Neutrophil (primary cell): ENCODE results near the gene OPRD1.
A peak's percentile ranks its signal among the peaks of the same experiment; 100 is the strongest.

ENCODE experiments used
- H3K27ac ChIP-seq: fragments of 200-600 bp; sonication (generic); 2 replicates; pipeline ENCODE4 v1.5.1; 2016; ENCODE audit warnings: mild to moderate bottlenecking, moderate library complexity
- H3K27me3 ChIP-seq: fragments of 200-600 bp; sonication (generic); 2 replicates; pipeline ENCODE4 v1.6.0; 2016; ENCODE audit warnings: mild to moderate bottlenecking
- H3K36me3 ChIP-seq: fragments of 200-600 bp; sonication (generic); 2 replicates; pipeline ENCODE4 v1.5.1; 2017
- H3K4me1 ChIP-seq, 2 experiments: fragments of 200-600 bp in 1 of 2; sonication (generic) in 1 of 2; 1 replicate in 1 of 2; 2 replicates in 1 of 2; pipeline versions ENCODE4 v1.5.1 to v1.6.1; 2013 to 2016; ENCODE audit warnings: low read depth in 1 of 2, low read length in 1 of 2, mild to moderate bottlenecking in 1 of 2, moderate library complexity in 1 of 2; ENCODE audit not compliant: control insufficient read depth in 1 of 2, insufficient read depth in 1 of 2
- H3K4me3 ChIP-seq, 2 experiments: fragments of 200-600 bp in 1 of 2; sonication (generic) in 1 of 2; 1 replicate in 1 of 2; 2 replicates in 1 of 2; pipeline ENCODE4 v1.5.1; 2013 to 2016; ENCODE audit warnings: low read depth in 1 of 2, low read length in 1 of 2, mild to moderate bottlenecking in 1 of 2, moderate library complexity in 1 of 2
- H3K9me3 ChIP-seq: fragments of 200-600 bp; sonication (generic); 2 replicates; pipeline ENCODE4 v1.5.1; 2016
- CTCF ChIP-seq: fragments of 200-600 bp; sonication (generic); IDR thresholded peaks from 2 replicates; pipeline ENCODE4 v1.5.1; 2016; ENCODE audit warnings: antibody characterized with exemption

The OPRD1 gene

GRCh38 chr1:28899267-28899666 lies 87.3 kb downstream of the OPRD1 start:
- Histone ChIP-seq H3K36me3 (peaks cover 16% of the 10 kb centered on the region), H3K27me3 (no peaks in the 10 kb centered on the region), H3K9me3 (no peaks in the 10 kb centered on the region), H3K27ac (peak overlapping the region; percentile 81), H3K4me3 (peak overlapping the region; percentile 29 to 43), H3K4me1 (peaks cover 30 to 31% of the 10 kb centered on the region in 2 experiments)
- no peak for TF ChIP-seq CTCF

GRCh38 chr1:28900562-28900961 lies 88.6 kb downstream of the OPRD1 start:
- Histone ChIP-seq H3K27me3 (no peaks in the 10 kb centered on the region), H3K27ac (no peak overlapping the region), H3K36me3 (peaks cover 5% of the 10 kb centered on the region), H3K9me3 (no peaks in the 10 kb centered on the region), H3K4me1 (peaks cover 24 to 30% of the 10 kb centered on the region in 2 experiments), H3K4me3 (no peak overlapping the region)
- TF ChIP-seq CTCF = no peak

- TF ChIP-seq CTCF = no peak
- no peak overlapping the region for H3K27ac ChIP-seq
- H3K4me1 ChIP-seq = peaks cover 21 to 22% of the 10 kb centered on the region in 2 experiments
- H3K27me3 ChIP-seq = no peaks in the 10 kb centered on the region
- H3K36me3 ChIP-seq = no peaks in the 10 kb centered on the region
- no peaks in the 10 kb centered on the region for H3K9me3 ChIP-seq
- no peak overlapping the region for H3K4me3 ChIP-seq
Measured at GRCh38 chr1:28902738-28903137, 90.8 kb downstream of the OPRD1 start.

GRCh38 chr1:28905921-28906666 lies 94.1 kb downstream of the OPRD1 start:
- no peak overlapping the region for H3K27ac ChIP-seq
- no peaks in the 10 kb centered on the region for H3K4me1 ChIP-seq
- no peaks in the 10 kb centered on the region for H3K36me3 ChIP-seq
- no peak overlapping the region for H3K4me3 ChIP-seq
- H3K9me3 ChIP-seq = no peaks in the 10 kb centered on the region
- TF ChIP-seq CTCF = no peak
- H3K27me3 ChIP-seq = no peaks in the 10 kb centered on the region

GRCh38 chr1:28909198-28909597 lies 97.2 kb downstream of the OPRD1 start:
- Histone ChIP-seq H3K27ac (no peak overlapping the region), H3K4me3 (no peak overlapping the region), H3K4me1 (peaks cover 8% of the 10 kb centered on the region in 2 experiments), H3K9me3 (no peaks in the 10 kb centered on the region), H3K36me3 (peaks cover 8% of the 10 kb centered on the region), H3K27me3 (no peaks in the 10 kb centered on the region)
- no peak for TF ChIP-seq CTCF
